GM18907 (cell line): Measurements from ENCODE around the gene MINK1.
"Not testable (repeated sequence)": the region's sequence is repeated elsewhere in the genome, so short reads cannot be mapped to it uniquely, and the experiment has no call there.

Experiments used
- ATAC-seq: cut with Tn5 transposase; IDR thresholded peaks from one replicate; pipeline ENCODE4 v1.9.1; 2021; ENCODE audit warnings: mild to moderate bottlenecking, moderate library complexity; ENCODE audit not compliant: unreplicated experiment

Gene MINK1

GRCh38 chr17:4926577-4927335, 93.6 kb downstream of the MINK1 start:
- not testable (repeated sequence) for ATAC-seq

GRCh38 chr17:4928881-4929280, 95.7 kb downstream of the MINK1 start:
- no peak for ATAC-seq

- no peak for ATAC-seq
These were observed 98.8 kb downstream of the MINK1 start, which contains the start of gene GP1BA for GRCh38 chr17:4931963-4932362. Gene GP1BA (plus strand): TSS chr17:4932277. CDS start chr17:4932605, 328 bp downstream.

GRCh38 chr17:4932756-4933155, 99.6 kb downstream of the MINK1 start:
- ATAC-seq: no peak

- ATAC-seq: no peak
These were observed 100.5 kb downstream of the MINK1 start for GRCh38 chr17:4933646-4934045.

- no peak for ATAC-seq
These were observed 101.2 kb downstream of the MINK1 start for GRCh38 chr17:4934173-4934979.

GRCh38 chr17:4935650-4936049, 102.5 kb downstream of the MINK1 start:
- no peak for ATAC-seq

GRCh38 chr17:4936436-4936835, 103.3 kb downstream of the MINK1 start:
- ATAC-seq: no peak

GRCh38 chr17:4937553-4937952, 104.4 kb downstream of the MINK1 start:
- ATAC-seq: no peak

- no peak for ATAC-seq
These were observed 104.9 kb downstream of the MINK1 start for GRCh38 chr17:4938069-4938491.

- ATAC-seq: no peak
These were observed 105.8 kb downstream of the MINK1 start for GRCh38 chr17:4938688-4939545.

- ATAC-seq: peak; percentile 9
These were observed 106.3 kb downstream of the MINK1 start for GRCh38 chr17:4939546-4939795.

- peak; percentile 70 for ATAC-seq
These were observed 106.8 kb downstream of the MINK1 start, which contains the start of the genes RNF167 and SLC25A11 for GRCh38 chr17:4939796-4940554. Gene RNF167 (plus strand): TSS chr17:4940268. CDS start chr17:4940910, 642 bp downstream. Gene SLC25A11 (minus strand): TSS chr17:4940046. CDS start chr17:4939910, 136 bp downstream.

GRCh38 chr17:4940555-4941318, 107.6 kb downstream of the MINK1 start:
- no peak for ATAC-seq

GRCh38 chr17:4941319-4941610, 108.1 kb downstream of the MINK1 start:
- no peak for ATAC-seq

- no peak for ATAC-seq
These were observed 109.8 kb downstream of the MINK1 start for GRCh38 chr17:4942760-4943508.

GRCh38 chr17:4944163-4944553, 111.0 kb downstream of the MINK1 start:
- ATAC-seq: no peak

GRCh38 chr17:4944554-4945175, 111.5 kb downstream of the MINK1 start:
- no peak for ATAC-seq
